Stimulated activated CD4-positive, alpha-beta T cell treated with anti-CD3 and anti-CD28 coated beads, TNF-alpha, amount 100 ng/mL, for 4 hours (primary cell): ENCODE data around the gene TJP2.
"Not testable (repeated sequence)": the region's sequence is repeated elsewhere in the genome, so short reads cannot be mapped to it uniquely, and the experiment has no call there.

Experiments
- DNase-seq, 3 experiments: peaks; one replicate each; pipeline ENCODE4 v3.0.0-alpha.2; 2020; ENCODE audit warnings: low read depth in 3 of 3

TJP2 gene

GRCh38 chr9:69158471-69158870 is 15.6 kb upstream of the TJP2 start:
- no peak for DNase-seq

DNA sequence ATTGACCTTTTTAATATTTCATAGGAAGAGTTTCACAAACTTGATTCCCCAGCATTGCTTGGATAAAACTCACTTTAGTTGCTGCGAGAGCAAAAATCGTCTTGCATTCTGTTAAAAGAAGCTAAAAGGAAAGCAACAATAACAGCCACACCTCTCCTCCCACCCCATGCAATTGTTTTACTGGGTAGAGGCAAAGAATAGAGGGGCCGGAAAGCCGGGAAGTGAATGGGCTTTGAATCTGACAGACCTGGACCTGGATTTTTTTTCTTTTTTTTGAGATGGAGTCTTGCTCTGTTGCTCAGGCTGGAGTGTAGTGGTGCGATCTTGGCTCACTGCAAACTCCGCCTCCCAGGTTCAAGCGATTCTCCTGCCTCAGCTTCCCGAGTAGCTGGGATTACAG is 9.5 kb upstream of the TJP2 start:
- DNase-seq, result not testable (repeated sequence)

DNA sequence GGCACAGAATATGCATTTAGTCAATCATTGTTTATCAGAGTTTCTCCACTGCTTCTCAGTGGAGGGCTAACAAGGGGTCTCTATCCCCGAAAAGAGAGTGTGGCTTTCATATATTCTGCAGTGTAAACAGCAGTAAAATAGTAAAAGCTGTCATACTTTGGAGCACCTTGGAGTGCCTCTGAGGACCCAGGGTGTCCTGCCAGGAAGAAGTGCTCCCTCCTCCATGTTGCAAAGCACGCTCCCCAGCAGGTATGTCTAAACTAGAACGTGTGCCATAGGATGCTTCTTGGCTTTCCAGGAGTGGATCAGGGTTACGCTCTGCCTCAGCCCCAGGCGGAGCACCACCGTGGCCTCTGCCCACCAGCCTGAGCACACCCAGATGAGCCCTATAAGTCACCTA is 8.5 kb upstream of the TJP2 start:
- DNase-seq, result no peak

DNA sequence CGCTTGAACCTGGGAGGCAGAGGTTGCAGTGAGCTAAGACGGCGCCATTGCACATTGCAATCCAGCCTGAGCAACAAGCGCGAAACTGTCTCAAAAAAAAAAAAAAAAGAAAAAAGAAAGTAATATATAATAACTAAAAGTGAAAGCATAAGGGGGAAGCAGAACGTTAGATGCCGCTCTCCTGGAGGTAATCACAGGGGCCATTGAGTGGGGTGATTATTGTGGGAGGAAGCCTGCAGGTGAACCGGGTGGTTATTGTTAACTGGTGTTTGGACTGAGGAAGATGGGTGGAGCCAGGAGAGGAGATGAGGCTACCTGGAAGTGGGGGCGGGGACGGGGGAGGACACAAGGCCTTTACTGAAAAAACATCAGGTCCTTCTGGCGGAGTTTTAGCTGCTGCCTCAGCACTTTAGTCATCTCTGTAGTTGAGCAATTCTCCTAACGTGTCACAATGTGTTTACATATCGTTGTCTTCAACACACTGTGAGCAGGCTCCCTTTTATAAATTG is 5.3 kb upstream of the TJP2 start:
- DNase-seq, result peak in 2 of 3 experiments; percentile 16 to 31

GRCh38 chr9:69170231-69170630 is 3.8 kb upstream of the TJP2 start:
- DNase-seq, result no peak

DNA sequence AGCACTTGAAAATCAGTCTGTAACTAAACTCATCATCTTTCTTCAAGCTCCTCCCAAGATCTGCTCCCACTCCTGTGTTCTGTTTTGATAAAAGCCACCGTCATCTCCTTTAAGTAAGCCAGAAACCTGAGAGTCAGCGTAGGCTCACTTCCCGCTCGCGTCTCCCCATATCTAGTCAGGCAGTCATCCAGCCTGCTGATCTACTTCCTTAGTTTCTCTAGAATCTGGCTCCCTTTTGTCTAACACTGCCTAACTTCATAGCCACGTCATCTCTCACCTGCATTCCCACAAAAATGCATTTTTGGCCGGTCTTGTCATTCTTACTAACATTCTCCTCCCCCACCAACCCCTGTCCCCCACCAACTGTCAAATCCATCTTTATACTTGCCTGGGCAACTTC is 3.0 kb upstream of the TJP2 start:
- no peak for DNase-seq

GRCh38 chr9:69171517-69171916 is 2.6 kb upstream of the TJP2 start:
- no peak for DNase-seq

DNA sequence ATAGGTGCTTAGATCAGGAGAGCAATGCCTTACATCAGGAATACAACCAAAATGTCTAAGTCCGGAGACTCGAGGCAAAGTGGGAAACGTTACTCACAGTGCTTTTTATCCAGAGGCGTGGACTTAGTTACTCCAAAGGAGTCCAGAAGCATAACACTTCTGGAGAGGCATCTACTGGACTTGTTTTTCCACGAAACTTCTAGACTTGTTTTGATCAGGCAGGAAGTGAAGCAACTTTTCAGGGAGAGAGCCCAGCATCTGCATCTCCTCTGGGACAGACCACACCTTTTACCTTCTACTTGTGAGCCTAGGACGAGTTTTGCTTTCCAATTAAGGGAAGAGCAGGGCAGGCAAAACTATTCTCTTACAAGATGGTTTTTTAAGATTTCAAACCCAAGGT is 1.2 kb upstream of the TJP2 start:
- no peak for DNase-seq

GRCh38 chr9:69173497-69173890 is 583 bp upstream of the TJP2 start:
- DNase-seq, result no peak

- DNase-seq, result no peak
Observed at GRCh38 chr9:69174616-69175463, 763 bp downstream of the TJP2 start.

GRCh38 chr9:69175486-69175885 is 1.4 kb downstream of the TJP2 start:
- no peak for DNase-seq

GRCh38 chr9:69176471-69177171 is 2.5 kb downstream of the TJP2 start:
- DNase-seq, result no peak

DNA sequence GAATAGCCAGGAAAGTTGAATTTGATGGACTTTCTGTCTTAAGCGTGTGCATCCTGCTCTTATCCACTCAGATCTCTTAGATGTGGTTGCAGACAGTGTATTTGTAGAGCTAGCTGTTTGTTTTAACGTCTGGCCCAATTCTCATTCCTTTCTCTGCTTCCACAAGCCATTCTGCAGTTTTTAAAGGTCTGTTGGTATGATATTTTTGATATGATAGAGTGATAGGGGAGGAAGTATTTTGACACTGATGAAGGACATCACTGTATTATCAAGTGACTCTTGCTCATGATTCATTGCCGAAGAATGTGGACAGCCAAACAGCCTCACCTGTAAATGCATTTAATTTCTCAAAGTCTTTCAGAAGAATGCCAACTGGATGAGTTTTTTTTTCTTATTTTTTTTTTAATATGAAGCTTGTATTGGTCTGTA is 4.5 kb downstream of the TJP2 start:
- DNase-seq, result no peak

DNA sequence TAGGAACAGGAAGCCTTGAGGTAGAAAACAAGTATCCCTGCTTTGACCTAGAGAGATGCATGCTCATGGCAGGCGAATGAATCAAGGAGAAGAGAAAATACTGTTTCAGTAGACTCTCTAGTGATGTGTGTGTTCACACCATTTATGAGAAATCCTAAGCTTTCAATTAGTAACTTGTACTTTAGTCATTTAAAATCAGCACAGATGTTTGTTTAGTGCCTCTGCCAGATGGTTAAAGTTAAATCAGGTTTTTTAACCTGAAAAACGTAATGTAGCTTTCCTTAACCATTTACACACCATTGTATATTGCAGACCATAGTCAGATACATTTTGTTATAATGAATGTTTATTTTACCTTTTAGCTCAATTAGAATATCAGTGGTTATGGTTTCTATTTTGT is 5.0 kb downstream of the TJP2 start:
- DNase-seq, result no peak

GRCh38 chr9:69180200-69180599 is 6.1 kb downstream of the TJP2 start:
- DNase-seq, result no peak

GRCh38 chr9:69180670-69181069 is 6.6 kb downstream of the TJP2 start:
- DNase-seq, result peak in 1 of 3 experiments; percentile 23

GRCh38 chr9:69181908-69182353 is 7.9 kb downstream of the TJP2 start:
- DNase-seq, result no peak

DNA sequence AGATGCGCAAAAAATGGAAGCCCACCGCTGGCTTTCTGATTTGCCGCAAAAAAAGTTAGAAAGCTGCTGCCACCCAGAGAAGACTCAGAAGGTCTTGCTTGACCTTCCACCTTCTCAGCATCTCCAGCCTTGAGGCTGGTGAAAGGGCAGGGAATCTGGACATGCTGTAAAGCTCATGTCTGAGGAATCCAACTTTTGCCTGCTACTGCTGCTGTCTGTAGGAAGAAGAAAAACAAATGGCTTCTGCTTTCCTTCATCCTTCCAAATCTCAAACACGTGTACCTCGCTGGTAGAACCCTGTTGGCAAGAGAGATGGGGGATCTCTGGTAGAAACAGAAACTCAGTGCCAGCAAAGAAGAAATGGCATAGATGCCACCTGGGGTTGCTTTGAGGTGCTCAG is 10.2 kb downstream of the TJP2 start:
- no peak for DNase-seq

- DNase-seq, result no peak
Observed at GRCh38 chr9:69186841-69187611, 12.9 kb downstream of the TJP2 start.

- no peak for DNase-seq
Observed at GRCh38 chr9:69188975-69189374, 14.9 kb downstream of the TJP2 start.

GRCh38 chr9:69190086-69190862 is 16.2 kb downstream of the TJP2 start:
- DNase-seq, result no peak

DNA sequence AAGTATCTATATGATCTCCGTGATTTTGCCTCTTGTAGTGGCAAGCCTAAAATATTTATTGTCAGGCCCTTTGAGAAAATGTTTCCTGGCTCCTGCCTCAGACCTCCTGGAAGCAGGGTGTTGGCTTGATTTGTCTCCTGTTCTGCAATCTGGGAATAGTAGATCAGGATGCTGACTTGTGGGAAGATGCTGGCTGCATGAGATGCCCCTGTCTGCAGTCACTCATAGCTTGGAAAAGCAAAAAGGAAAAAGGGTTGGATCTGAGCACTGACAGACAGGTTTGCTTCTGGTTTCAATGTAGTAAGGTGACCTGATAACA is 16.7 kb downstream of the TJP2 start:
- DNase-seq, result no peak
